Activated naive CD4-positive, alpha-beta T cell treated with anti-CD3 and anti-CD28 coated beads, Interleukin-2, amount 10 ng/mL, durations not matched to agents 7 days and 5 days (primary cell): ENCODE measurements around the gene LRRC10B.

Source experiments
- CTCF ChIA-PET: fragments of 350-600 bp; sonication (Branson Sonifier 250); formaldehyde crosslinking; loops from one replicate; lab custom pipeline; 2021; ENCODE audit warnings: antibody characterized with exemption; lab: Charles Lee
- DNase-seq: peaks from one replicate; pipeline ENCODE4 v3.0.0-alpha.2; 2020
- H3K27ac Mint-ChIP-seq: one replicate; pipeline ENCODE4 v1.8.0; 2021; ENCODE audit warnings: mild to moderate bottlenecking, moderate library complexity, mixed read lengths
- H3K27me3 Mint-ChIP-seq: one replicate; pipeline ENCODE4 v1.8.0; 2021; ENCODE audit warnings: mild to moderate bottlenecking, mixed read lengths
- H3K36me3 Mint-ChIP-seq: one replicate; pipeline ENCODE4 v1.8.0; 2021; ENCODE audit warnings: mixed read lengths
- H3K4me1 Mint-ChIP-seq: one replicate; pipeline ENCODE4 v1.8.0; 2021; ENCODE audit warnings: mixed read lengths
- H3K4me3 Mint-ChIP-seq: one replicate; pipeline ENCODE4 v1.8.0; 2021; ENCODE audit warnings: mild to moderate bottlenecking, moderate library complexity, mixed read lengths
- H3K9me3 Mint-ChIP-seq: one replicate; pipeline ENCODE4 v1.8.0; 2021; ENCODE audit warnings: mixed read lengths

Gene LRRC10B

DNA sequence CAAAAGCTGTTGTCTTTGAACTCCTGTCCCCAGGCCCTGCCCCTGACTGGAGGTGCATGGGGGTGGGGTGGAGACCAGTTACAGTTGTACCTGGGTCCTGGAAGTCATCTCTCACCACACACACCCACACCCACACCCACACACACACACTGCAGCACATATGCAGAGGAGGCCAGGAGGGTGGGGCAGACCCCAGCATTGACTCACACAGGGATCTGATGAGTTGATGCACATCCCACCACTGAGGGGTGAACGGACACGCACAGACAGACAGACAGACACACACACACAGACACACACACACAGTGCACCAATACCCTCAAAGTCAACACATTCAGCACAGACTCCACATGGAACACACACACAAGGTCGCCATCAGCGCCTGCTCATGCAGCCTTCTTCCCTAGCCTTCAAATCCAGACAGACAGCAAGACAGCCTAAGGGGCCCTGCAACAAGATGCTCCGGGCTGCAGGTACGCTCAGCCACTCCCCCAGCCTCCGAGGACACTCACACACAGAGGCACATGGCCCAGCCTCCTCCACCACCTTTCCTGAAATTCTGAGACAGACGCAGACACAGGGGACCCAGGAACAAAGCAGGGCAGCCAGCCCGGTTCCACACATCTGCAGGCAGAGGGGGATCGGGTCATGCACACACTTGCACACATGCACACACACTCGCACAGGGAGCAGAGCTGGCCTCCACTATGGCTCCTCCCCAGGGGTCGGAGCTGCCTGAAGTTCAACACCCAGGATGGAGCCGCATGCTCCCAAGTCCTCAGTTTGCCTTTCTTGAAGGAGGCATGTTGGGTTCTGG, 45.8 kb downstream of the LRRC10B start:
- CTCF ChIA-PET: interaction anchor here (1.7 kb wide), 1 partner anchor 76 kb away, joined by 6 read pairs; no protein-coding TSS in a partner anchor
- peaks cover 68% of the 10 kb centered on the region for H3K27me3 Mint-ChIP-seq
- no peak overlapping the region for H3K4me3 Mint-ChIP-seq
- no peak for DNase-seq
- H3K4me1 Mint-ChIP-seq: no peaks in the 10 kb centered on the region
- peak overlapping the region; percentile 38 for H3K27ac Mint-ChIP-seq
- H3K9me3 Mint-ChIP-seq: no peaks in the 10 kb centered on the region
- H3K36me3 Mint-ChIP-seq: no peaks in the 10 kb centered on the region

GRCh38 chr11:61555051-61555969, 46.8 kb downstream of the LRRC10B start:
- Mint-ChIP-seq H3K4me1 (no peaks in the 10 kb centered on the region), H3K4me3 (no peak overlapping the region), H3K9me3 (no peaks in the 10 kb centered on the region), H3K27me3 (peaks cover 73% of the 10 kb centered on the region), H3K36me3 (no peaks in the 10 kb centered on the region), H3K27ac (no peak overlapping the region)
- CTCF ChIA-PET: no interaction called here
- no peak for DNase-seq

DNA sequence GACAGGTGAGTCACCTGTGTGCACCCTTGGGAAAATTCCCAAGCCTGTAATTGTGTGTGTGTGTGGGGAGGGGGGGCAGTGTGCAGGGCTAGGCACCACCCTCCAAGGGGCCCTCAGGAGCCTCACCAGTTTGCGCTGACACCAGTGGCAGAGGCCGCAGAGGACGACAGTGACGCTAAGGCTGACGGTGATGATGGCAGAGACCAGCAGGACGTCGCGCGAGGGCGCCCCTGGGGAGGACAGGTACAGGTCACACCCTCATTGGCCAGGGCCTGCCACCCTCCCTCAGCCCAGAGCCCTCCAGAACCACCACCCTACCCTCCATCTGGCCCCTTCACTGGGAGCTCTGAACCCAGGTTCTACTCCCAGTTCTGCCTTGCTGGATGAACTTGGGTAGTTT, 47.4 kb downstream of the LRRC10B start:
- no peaks in the 10 kb centered on the region for H3K9me3 Mint-ChIP-seq
- CTCF ChIA-PET: no interaction called here
- no peak for DNase-seq
- peaks cover 75% of the 10 kb centered on the region for H3K27me3 Mint-ChIP-seq
- H3K36me3 Mint-ChIP-seq: no peaks in the 10 kb centered on the region
- no peak overlapping the region for H3K27ac Mint-ChIP-seq
- no peak overlapping the region for H3K4me3 Mint-ChIP-seq
- no peaks in the 10 kb centered on the region for H3K4me1 Mint-ChIP-seq

DNA sequence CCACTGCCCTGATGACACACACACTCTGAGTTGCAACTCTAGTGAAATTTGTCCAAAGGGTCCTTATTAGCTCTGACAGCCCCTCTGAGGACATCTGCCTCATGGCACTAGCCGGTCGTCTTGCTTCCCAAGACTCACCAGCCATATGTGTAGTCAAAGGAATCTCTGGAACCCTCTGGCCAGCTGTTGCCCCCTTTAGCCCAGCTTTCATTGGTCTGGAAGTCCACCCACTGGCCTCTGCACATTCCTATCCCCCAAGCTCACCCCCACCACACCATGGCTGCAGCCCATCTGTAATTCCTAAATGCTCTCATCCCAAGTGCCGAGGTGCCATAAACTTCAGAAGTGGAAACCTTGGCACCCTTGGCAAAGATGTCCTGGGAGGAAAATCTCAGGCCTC, 48.1 kb downstream of the LRRC10B start:
- Mint-ChIP-seq H3K9me3 (no peaks in the 10 kb centered on the region), H3K4me3 (no peak overlapping the region), H3K27me3 (peaks cover 76% of the 10 kb centered on the region), H3K4me1 (no peaks in the 10 kb centered on the region), H3K27ac (no peak overlapping the region), H3K36me3 (no peaks in the 10 kb centered on the region)
- DNase-seq: no peak
- CTCF ChIA-PET: no interaction called here
